Aorta (tissue), 5 donors: ENCODE measurements around the gene CACNA1D. TPM values are rescaled to one million over a fixed set of nuclear protein-coding genes. Genes with fewer than 3 reads are reported as not detected.

Experiments used
- ATAC-seq: fragments of 200-7000 bp; cut with Tn5 transposase; one replicate; pipeline ENCODE4 v1.9.1; 2022; ENCODE audit warnings: moderate library complexity; ENCODE audit not compliant: low FRiP score
- DNase-seq, 2 donors: peaks; one replicate each; pipeline ENCODE4 v3.0.0-alpha.2; 2020
- H3K27ac ChIP-seq, 2 donors: one replicate each; pipeline ENCODE4 v1.5.1; 2013; ENCODE audit warnings: low read length in 2 of 2, mild to moderate bottlenecking in 2 of 2, moderate library complexity in 2 of 2, control low read depth in 1 of 2, inconsistent platforms in 1 of 2, low read depth in 1 of 2
- H3K27me3 ChIP-seq, 2 donors: one replicate each; pipeline ENCODE4 v1.6.1; 2013; ENCODE audit warnings: control low read depth in 1 of 2, low read length in 1 of 2, mild to moderate bottlenecking in 1 of 2, moderate library complexity in 1 of 2; ENCODE audit not compliant: insufficient read depth in 2 of 2, control insufficient read depth in 1 of 2
- H3K36me3 ChIP-seq, 2 donors: one replicate each; pipeline ENCODE4 v1.6.1; 2013; ENCODE audit warnings: control low read depth in 1 of 2, low read length in 1 of 2, mild to moderate bottlenecking in 1 of 2; ENCODE audit not compliant: insufficient read depth in 2 of 2, control insufficient read depth in 1 of 2
- H3K4me1 ChIP-seq, 2 donors: one replicate each; pipeline ENCODE4 v1.6.1; 2013; ENCODE audit warnings: low read length in 2 of 2, control low read depth in 1 of 2, mild to moderate bottlenecking in 1 of 2, moderate library complexity in 1 of 2; ENCODE audit not compliant: insufficient read depth in 2 of 2, control insufficient read depth in 1 of 2
- H3K4me3 ChIP-seq, 2 donors: one replicate each; pipeline ENCODE4 v1.5.1; 2013; ENCODE audit warnings: low read length in 2 of 2, control low read depth in 1 of 2, mild to moderate bottlenecking in 1 of 2
- H3K9me3 ChIP-seq: one replicate; pipeline ENCODE4 v1.6.1; 2013; ENCODE audit warnings: mild to moderate bottlenecking, low read length; ENCODE audit not compliant: control insufficient read depth
- WGBS, 2 donors: extraction: QIAGEN DNeasy Blood & Tissue Kit; methylation state at CpG; one replicate each; pipeline ENCODE4 v1.1.7; 2013; 5-methylcytosine and 5-hydroxymethylcytosine counted together
- intact Hi-C, 2 donors: fragments of 100-400 bp; cut with DNase I; formaldehyde crosslinking; loops; one replicate each; pipeline versions ENCODE4 v1.14.2 to v1.15.0; 2022
- polyA plus RNA-seq, 2 donors: library from polyadenylated mRNA; stranded (reverse); fragments of 200-250 nt; gene quantifications; one replicate each; pipeline ENCODE4 v1.2.3, GENCODE V29; 2013
- total RNA-seq, 2 donors: library from RNA; stranded (reverse); fragmentation: NEBNext Ultra II Directional; extraction: Animal tissue kit (Norgen Biotek cat#: 25700); gene quantifications; one replicate each; pipeline ENCODE4 v1.2.1, GENCODE V29; 2021
- donor health status: healthy with polysubstance abuse.
- donor health status: Bipolar disorder and iron deficiency.
- donor health status: DM: no; HTN: no; CAD: no.
- donor health status: DM: no; HTN: no; CAD: no.
- donor health status: DM: yes; HTN: yes; CAD: no.

CACNA1D gene
- total and polyA plus RNA-seq, 4 donors = 0.25 to 7.4 (median 0.78) TPM; not detected in 1

DNA sequence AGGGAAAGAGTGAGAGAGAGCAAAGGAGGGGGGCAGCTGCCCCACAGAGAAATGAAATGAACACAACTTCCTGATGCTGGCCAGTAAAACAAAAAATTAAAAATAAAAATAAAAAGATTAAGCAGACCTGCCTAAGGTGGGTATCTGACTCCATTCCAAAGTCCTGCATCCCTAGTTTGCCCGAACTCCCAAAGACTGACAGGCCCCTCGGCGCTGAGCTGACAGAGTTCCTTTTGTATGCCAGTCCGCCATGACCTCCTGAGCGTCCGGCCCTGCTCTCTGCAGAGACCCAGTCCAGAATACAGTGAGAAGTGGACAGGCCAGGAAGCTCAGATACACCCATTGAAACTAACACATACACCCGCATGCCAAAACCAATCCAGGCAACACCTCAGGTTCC, 296.9 kb downstream of the CACNA1D start:
- H3K27ac ChIP-seq = no peak overlapping the region
- intact Hi-C loops = loop anchor here in 1 of 2 donors (10.0 kb wide), 1 partner anchor 47 kb away; no protein-coding TSS in a partner anchor
- ATAC-seq (no peak), DNase-seq (peak in 1 of 2 donors; percentile 42)
- H3K4me1 ChIP-seq = no peaks in the 10 kb centered on the region
- WGBS, 2 donors = 90 to 95% methylated on average over 7 of the region's 7 CpGs
- no peaks in the 10 kb centered on the region for H3K36me3 ChIP-seq
- peaks cover 1% of the 10 kb centered on the region for H3K9me3 ChIP-seq
- no peaks in the 10 kb centered on the region for H3K27me3 ChIP-seq
- no peak overlapping the region for H3K4me3 ChIP-seq

DNA sequence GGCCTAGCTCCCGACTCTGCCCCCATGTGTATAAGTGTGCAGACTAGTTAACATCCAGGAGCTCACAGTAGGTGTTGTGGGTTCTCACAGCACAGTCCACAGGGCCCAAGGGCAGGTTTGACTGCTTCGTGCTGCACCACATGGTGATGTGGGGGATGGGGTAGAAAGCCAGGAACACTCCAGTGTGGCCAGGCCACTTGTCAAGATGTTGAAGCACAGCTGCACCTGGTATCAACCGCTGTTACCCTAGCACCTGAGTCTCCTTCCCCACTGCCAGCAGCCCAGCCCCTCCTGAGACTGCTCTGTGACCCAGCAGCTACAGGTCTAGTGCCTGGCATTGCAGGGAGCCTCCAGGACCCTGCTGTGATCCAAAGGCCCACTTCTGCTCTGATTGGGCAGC, 298.5 kb downstream of the CACNA1D start:
- peaks cover 1% of the 10 kb centered on the region for H3K9me3 ChIP-seq
- 97 to 99% methylated on average over 3 of the region's 3 CpGs for WGBS, 2 donors
- intact Hi-C loops = loop anchor here in 1 of 2 donors (10.0 kb wide), 1 partner anchor 48 kb away; no protein-coding TSS in a partner anchor
- no peaks in the 10 kb centered on the region for H3K36me3 ChIP-seq
- DNase-seq = no peak
- H3K27me3 ChIP-seq = no peaks in the 10 kb centered on the region
- H3K27ac ChIP-seq = no peak overlapping the region
- ATAC-seq = no peak
- no peak overlapping the region for H3K4me3 ChIP-seq
- no peaks in the 10 kb centered on the region for H3K4me1 ChIP-seq

DNA sequence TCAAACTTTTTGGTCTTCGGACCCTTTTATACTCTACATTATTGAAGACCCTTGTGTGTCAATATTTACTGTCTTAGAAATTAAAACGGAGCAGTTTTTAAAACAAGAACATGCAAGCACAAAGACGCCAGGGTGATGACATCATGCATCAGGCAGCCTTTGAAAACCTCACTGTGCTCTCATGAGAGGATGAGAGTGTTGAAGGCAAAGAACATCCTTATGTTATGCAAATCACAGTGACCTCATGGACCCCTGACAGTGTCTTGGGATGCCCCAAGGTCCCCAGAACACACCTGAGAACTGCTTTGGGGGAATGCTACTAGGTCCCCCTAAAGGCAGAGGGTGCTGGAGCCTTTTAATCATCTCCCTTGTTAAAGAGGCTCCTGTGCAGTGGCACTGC, 300.2 kb downstream of the CACNA1D start:
- 33 to 36% methylated on average over 3 of the region's 3 CpGs for WGBS, 2 donors
- no peak overlapping the region for H3K27ac ChIP-seq

DNA sequence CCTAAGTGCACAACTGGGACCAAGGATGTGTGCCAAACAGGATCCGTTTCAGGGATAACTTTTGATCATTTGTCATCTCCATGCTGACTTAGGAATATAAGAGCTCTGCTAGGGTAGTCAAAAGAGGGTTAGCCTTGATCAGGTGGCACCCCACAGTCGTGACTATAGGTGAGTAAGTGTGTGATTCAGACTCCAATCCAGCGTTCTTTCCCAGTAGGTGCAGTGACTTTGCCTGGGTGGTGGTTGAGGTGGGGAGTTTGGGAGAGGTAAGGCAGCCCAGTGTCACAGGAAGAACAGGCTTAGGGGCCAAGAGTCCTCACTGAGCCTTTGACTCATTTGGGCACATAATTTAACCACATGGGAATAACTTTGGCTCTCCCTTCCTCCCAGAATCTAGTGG, 300.8 kb downstream of the CACNA1D start:
- 58 to 67% methylated on average over 3 of the region's 3 CpGs for WGBS, 2 donors
- H3K9me3 ChIP-seq = no peaks in the 10 kb centered on the region
- no peaks in the 10 kb centered on the region for H3K36me3 ChIP-seq
- DNase-seq = no peak
- H3K27me3 ChIP-seq = no peaks in the 10 kb centered on the region
- H3K4me3 ChIP-seq = no peak overlapping the region
- H3K4me1 ChIP-seq = no peaks in the 10 kb centered on the region
- intact Hi-C loops = loop anchor here in 1 of 2 donors (10.0 kb wide), 1 partner anchor 50 kb away; no protein-coding TSS in a partner anchor
- H3K27ac ChIP-seq = no peak overlapping the region
- ATAC-seq = no peak

More for the DNA sequence above, 300.2 kb downstream of the CACNA1D start:
- no peak overlapping the region for H3K4me3 ChIP-seq
- H3K9me3 ChIP-seq = no peaks in the 10 kb centered on the region
- intact Hi-C loops = loop anchor here in 1 of 2 donors (10.0 kb wide), 1 partner anchor 50 kb away; no protein-coding TSS in a partner anchor
- no peaks in the 10 kb centered on the region for H3K36me3 ChIP-seq
- DNase-seq = no peak
- H3K27me3 ChIP-seq = no peaks in the 10 kb centered on the region
- ATAC-seq = no peak
- no peaks in the 10 kb centered on the region for H3K4me1 ChIP-seq

DNA sequence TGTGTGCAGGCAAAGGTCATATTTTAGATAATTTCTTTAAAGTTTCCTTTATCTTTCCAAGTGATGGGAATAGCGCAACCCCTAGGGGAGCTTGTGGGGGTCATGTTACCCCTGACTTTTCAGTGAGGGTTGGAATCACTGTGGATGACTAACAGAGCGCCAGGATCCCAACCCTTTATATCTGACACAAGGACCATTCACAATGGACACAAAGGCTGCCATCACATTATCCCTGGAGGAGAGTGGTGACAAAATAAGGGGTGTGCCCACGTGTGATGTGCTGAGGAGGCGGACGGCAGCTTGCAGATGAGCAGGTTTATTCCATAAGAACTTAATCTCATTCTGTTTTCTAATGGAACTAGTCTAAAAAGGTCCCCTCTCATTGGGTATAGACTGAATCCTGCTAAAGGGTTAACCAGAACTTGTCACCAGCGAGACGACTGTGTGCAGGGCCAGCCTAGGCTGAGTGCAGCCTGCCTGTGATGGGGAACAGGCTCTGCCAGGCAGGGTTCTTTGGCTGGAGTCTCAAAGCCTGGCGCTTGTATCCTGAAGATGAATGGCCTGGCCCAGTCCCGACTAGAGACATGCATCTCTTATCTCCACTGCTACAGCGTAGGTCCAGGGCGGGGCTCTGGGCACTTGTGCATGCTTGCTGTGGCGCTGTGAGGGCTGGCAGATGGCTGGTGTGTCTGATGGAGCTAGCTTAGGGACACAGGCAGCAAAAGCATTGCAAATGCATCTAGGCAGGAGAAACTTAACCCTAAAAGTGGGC, 301.6 kb downstream of the CACNA1D start:
- no peaks in the 10 kb centered on the region for H3K9me3 ChIP-seq
- 33 to 35% methylated on average over 12 of the region's 12 CpGs for WGBS, 2 donors
- H3K27me3 ChIP-seq = no peaks in the 10 kb centered on the region
- H3K4me1 ChIP-seq = no peaks in the 10 kb centered on the region
- H3K36me3 ChIP-seq = no peaks in the 10 kb centered on the region
- ATAC-seq (no peak), DNase-seq (peak in 1 of 2 donors; percentile 75)
- intact Hi-C loops = loop anchor here in 1 of 2 donors (10.0 kb wide), 1 partner anchor 51 kb away; no protein-coding TSS in a partner anchor
- H3K27ac ChIP-seq = no peak overlapping the region
- no peak overlapping the region for H3K4me3 ChIP-seq

DNA sequence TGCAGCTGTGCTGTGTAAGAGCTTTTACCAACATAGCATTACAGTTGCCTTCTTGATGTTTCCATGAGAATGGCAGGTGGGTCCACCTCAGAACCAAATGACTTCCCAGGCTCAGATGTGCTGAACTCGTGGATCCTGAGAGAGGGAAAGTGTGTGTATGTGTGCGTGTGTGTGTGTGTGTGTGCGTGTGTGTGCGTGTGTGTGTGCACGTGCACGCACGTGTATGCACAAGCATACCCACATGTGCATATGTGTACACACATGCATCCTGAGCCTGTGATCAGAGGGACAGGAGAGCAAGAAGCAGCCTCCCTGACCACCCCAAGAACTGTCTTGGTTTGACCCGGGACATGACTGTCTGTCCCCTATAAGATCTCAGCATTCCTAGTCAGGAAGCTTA, 303.7 kb downstream of the CACNA1D start:
- ATAC-seq = no peak
- Histone ChIP-seq H3K4me3 (no peak overlapping the region), H3K9me3 (no peaks in the 10 kb centered on the region), H3K27me3 (no peaks in the 10 kb centered on the region), H3K36me3 (no peaks in the 10 kb centered on the region), H3K27ac (no peak overlapping the region), H3K4me1 (no peaks in the 10 kb centered on the region)
- intact Hi-C loops = loop anchor here in 1 of 2 donors (10.0 kb wide), 1 partner anchor 53 kb away; no protein-coding TSS in a partner anchor
- no peak for DNase-seq
- 87 to 88% methylated on average over 8 of the region's 8 CpGs for WGBS, 2 donors

DNA sequence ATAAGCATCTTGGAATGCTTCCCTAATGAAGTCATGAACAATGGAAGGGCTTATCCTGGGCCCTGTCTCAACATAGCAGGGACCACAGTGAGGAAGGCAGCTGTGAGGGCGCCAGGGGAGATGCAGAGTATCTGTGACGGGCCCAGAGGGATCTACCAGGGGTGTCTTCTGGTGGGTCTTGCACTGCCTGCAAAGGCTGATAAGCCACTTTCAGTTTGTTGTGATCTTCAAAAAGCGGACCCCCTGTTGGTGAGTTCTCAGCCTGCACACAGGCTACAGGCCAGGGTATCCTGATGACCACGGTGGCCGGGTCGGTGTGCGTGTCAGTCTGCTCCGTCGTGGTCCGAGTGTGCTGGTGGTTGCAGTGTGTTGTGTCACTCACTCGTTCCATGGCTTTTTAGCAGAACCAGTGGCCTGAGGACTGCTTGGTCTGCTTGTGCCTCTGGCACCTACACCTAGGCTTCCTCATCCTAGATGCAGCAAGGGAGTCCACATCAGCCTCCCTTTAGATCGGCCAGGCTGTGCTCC, 305.0 kb downstream of the CACNA1D start:
- ATAC-seq = no peak
- 95 to 96% methylated on average over 12 of the region's 12 CpGs for WGBS, 2 donors
- H3K4me3 ChIP-seq = no peak overlapping the region
- no peaks in the 10 kb centered on the region for H3K36me3 ChIP-seq
- no peak for DNase-seq
- no peaks in the 10 kb centered on the region for H3K4me1 ChIP-seq
- intact Hi-C loops = loop anchor here in 1 of 2 donors (10.0 kb wide), 1 partner anchor 55 kb away; no protein-coding TSS in a partner anchor
- H3K9me3 ChIP-seq = no peaks in the 10 kb centered on the region
- no peaks in the 10 kb centered on the region for H3K27me3 ChIP-seq
- H3K27ac ChIP-seq = no peak overlapping the region

DNA sequence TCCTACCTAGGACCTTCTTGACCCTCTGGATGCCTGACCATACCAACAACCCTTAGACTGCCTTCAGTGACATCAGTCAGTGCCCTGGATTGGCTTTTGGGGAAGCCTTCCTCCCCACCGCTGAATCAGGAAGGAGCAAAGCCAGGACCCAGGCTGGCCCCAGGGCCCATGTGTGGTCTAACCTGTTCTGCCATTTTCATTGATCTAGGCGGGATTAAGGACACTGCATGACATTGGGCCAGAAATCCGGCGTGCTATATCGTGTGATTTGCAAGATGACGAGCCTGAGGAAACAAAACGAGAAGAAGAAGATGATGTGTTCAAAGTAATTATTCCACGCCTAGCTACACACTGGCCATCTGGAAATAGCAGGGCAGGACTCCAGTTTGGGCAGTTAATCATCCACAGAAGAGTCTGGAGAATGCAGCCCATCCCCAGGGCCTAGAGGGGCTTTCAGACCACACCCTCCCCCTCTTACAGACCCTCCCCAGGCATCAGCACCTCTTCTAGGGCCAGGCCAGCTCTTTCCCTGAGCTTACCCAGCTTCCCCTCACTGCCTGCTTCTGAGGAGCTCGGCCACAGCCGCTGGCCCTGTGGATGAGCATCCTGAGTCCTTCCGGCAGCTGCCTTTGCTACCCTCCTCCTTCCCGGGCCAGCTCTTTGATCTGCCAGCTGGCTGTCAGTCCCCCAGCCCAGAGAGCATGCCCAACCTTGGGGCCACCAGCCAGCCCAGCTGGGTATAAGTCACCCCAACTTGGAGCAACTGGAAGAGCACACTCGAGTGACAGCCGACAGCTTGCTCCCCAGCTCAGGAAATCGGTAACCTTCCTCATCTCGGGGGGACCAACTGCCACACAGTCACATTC, 305.9 kb downstream of the CACNA1D start:
- Histone ChIP-seq H3K4me3 (no peak overlapping the region), H3K36me3 (no peaks in the 10 kb centered on the region), H3K4me1 (no peaks in the 10 kb centered on the region), H3K27me3 (no peaks in the 10 kb centered on the region), H3K9me3 (no peaks in the 10 kb centered on the region), H3K27ac (no peak overlapping the region)
- intact Hi-C loops = loop anchor here in 1 of 2 donors (10.0 kb wide), 1 partner anchor 505 kb away; no protein-coding TSS in a partner anchor
- DNase-seq (no peak), ATAC-seq (no peak)
- whole genome bisulfite sequencing, 2 donors = 89 to 94% methylated on average over 16 of the region's 16 CpGs
